Measurements from ENCODE around the gene APOM.

Gene APOM

GRCh38 chr6:31702405-31702818 is 46.7 kb downstream of the APOM start:
- DNase-seq (ENCODE audit: low read depth): no peak
- no peak for TF ChIP-seq CTCF (IDR thresholded peaks at IDR 0.05; ENCODE audit: low read depth, low read length, missing control alignments)
- H3K4me3 ChIP-seq (ENCODE audit: low read depth, low read length): peak overlapping the region; percentile 95
- in situ Hi-C loops (cut with HindIII; ENCODE audit: low sequenced_read_pairs): no loop called here

- peak within 1 kb of the TSS; percentile 95 for H3K4me3 ChIP-seq (ENCODE audit: low read depth, low read length)
- no peak for TF ChIP-seq CTCF (IDR thresholded peaks at IDR 0.05; ENCODE audit: low read depth, low read length, missing control alignments)
- in situ Hi-C loops (cut with HindIII; ENCODE audit: low sequenced_read_pairs): no loop called here
- peak; percentile 97 for DNase-seq (ENCODE audit: low read depth)
Observed at GRCh38 chr6:31702819-31703716, 47.4 kb downstream of the APOM start, which contains the start of gene ABHD16A. Gene ABHD16A, minus strand, starts transcription at chr6:31703324. Its CDS starts 43 bp downstream, at chr6:31703281.

GRCh38 chr6:31705931-31706330 is 50.2 kb downstream of the APOM start:
- no peak for DNase-seq (ENCODE audit: low read depth)
- no peak for TF ChIP-seq CTCF (IDR thresholded peaks at IDR 0.05; ENCODE audit: low read depth, low read length, missing control alignments)
- no peak overlapping the region for H3K4me3 ChIP-seq (ENCODE audit: low read depth, low read length)
- in situ Hi-C loops (cut with HindIII; ENCODE audit: low sequenced_read_pairs): no loop called here

GRCh38 chr6:31706599-31706998 is 50.9 kb downstream of the APOM start, which contains the start of gene LY6G6F:
Gene LY6G6F, plus strand, starts transcription at chr6:31706866. Its CDS starts 41 bp downstream, at chr6:31706907.
- DNase-seq (ENCODE audit: low read depth): no peak
- in situ Hi-C loops (cut with HindIII; ENCODE audit: low sequenced_read_pairs): no loop called here
- no peak for TF ChIP-seq CTCF (IDR thresholded peaks at IDR 0.05; ENCODE audit: low read depth, low read length, missing control alignments)
- no peak within 1 kb of the TSS for H3K4me3 ChIP-seq (ENCODE audit: low read depth, low read length)

GRCh38 chr6:31707701-31708100 is 52.0 kb downstream of the APOM start:
- no peak overlapping the region for H3K4me3 ChIP-seq (ENCODE audit: low read depth, low read length)
- TF ChIP-seq CTCF (IDR thresholded peaks at IDR 0.05; ENCODE audit: low read depth, low read length, missing control alignments): no peak
- no peak for DNase-seq (ENCODE audit: low read depth)
- in situ Hi-C loops (cut with HindIII; ENCODE audit: low sequenced_read_pairs): no loop called here
